ENCODE measurements around the gene ARHGAP25.

Gene ARHGAP25

GRCh38 chr2:68716604-68717304, 17.9 kb upstream of the ARHGAP25 start:
- no peak for DNase-seq
- intact Hi-C loops (cut with DNase I): no loop called here

DNA sequence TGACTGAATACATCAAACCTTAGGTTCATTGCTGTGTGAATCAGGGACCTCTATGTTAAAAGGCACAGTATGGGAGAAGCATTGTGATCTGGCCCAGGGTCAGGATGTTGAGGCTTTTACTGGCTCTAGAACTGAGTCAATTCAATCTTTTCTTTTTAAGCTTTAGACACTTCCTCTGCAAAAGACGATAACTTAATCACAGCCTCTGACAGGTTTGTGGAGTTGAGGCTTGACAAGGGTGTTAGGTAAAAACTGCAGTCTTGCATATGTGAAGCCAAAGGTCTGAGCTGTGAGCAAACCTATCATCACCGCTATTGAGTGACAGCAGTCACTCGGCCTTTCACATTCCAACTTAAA, 17.3 kb upstream of the ARHGAP25 start:
- no peak for DNase-seq
- intact Hi-C loops (cut with DNase I): no loop called here

DNA sequence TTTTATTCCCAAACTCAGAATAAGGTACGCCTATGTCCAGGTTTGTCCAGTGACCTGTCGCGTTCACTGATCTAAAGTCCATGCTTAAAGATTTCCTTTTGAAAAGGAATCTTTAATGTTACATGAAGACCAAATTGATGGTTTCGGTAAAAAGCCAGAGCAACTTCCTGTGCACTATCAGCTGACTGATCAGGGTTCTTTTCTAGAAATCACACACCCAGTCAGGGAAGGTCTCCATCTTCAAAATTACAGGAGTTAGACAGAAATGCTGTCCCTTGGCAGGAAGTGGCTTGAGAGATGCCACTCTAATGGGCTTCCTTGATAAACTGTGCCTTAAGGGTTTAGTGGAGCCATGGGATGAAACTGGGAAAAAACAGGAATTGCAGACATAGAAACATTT, 14.7 kb upstream of the ARHGAP25 start:
- DNase-seq: no peak
- intact Hi-C loops (cut with DNase I): no loop called here

- intact Hi-C loops (cut with DNase I): no loop called here
- no peak for DNase-seq
Measured at GRCh38 chr2:68720665-68721064, 13.9 kb upstream of the ARHGAP25 start.

DNA sequence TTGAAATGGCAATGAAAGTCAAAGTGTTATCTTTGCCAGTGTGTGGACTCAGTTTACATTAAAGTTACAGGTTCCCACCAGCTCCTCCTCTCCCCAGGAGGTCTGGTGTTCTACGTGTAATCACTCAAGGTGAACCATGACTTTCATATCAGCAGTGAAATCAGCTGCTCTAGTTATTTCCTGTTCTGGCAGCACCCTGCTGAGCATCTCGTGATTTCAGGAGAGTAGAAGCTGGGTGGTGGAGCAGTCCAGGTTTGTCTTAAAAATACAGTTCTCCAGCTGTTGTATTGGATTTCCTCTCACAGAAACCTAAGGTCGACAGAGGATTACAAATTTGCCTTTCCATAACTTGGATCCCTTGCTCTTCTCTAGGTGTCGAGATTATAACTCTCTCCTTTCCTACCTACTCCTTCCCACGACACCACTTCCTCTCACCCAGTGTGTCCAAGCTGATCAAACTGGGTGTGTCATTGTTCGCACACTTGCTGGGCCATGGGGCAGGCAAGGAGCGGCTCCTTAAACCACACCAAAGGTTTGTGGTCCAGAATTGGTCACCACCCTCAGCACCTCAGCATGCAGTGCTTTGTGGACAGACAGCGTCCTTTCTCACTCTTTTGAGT, 13.0 kb upstream of the ARHGAP25 start:
- DNase-seq: no peak
- intact Hi-C loops (cut with DNase I): no loop called here

DNA sequence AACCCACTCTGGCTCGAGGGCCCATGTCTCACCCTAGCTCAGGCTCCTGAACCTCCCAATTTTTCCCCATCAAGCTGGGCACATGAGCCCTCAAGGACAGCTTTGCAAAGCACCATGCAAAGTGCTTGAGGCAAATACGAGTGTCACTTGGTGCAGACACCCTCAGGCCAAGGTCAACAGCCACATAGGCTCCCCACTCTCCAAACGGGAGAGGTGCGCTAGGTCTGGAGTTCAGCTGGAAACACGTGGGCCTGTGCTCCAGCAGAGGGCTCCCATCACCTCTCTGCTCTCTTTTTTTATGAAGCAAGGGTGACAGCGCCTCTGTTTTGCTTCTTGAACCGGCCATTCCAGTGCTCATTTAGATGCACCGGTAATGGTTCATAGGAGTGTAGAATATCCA, 11.9 kb upstream of the ARHGAP25 start:
- no peak for DNase-seq
- intact Hi-C loops (cut with DNase I): no loop called here

DNA sequence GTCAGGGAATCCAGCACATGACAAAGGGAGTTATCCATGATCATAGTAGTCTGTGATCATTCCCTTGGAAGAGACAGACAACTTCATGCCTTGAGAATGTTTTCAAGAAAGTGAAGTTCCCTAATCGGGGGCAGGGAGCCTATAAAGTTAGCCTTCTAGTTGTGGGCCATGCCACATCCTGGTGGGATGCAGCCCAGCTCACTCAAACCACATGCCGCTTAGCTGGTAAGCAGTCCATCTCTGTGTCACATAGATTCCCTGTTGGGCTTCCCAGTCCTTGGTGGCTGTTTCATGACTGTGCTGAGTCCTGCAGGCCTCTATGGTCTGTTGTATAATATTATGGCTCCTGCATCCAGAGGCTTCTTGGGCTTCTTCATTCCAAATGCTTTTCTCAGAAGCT, 11.4 kb upstream of the ARHGAP25 start:
- no peak for DNase-seq
- intact Hi-C loops (cut with DNase I): no loop called here

GRCh38 chr2:68726100-68726499, 8.5 kb upstream of the ARHGAP25 start:
- no peak for DNase-seq
- intact Hi-C loops (cut with DNase I): no loop called here

- DNase-seq: peak in 10 of 42 donors; percentile 11 to 56 (median 24)
- intact Hi-C loops (cut with DNase I): no loop called here
Measured at GRCh38 chr2:68726608-68727367, 7.8 kb upstream of the ARHGAP25 start.

GRCh38 chr2:68727683-68728375, 6.8 kb upstream of the ARHGAP25 start:
- no peak for DNase-seq
- intact Hi-C loops (cut with DNase I): no loop called here

- no peak for DNase-seq
- intact Hi-C loops (cut with DNase I): no loop called here
Measured at GRCh38 chr2:68730828-68731227, 3.8 kb upstream of the ARHGAP25 start.

DNA sequence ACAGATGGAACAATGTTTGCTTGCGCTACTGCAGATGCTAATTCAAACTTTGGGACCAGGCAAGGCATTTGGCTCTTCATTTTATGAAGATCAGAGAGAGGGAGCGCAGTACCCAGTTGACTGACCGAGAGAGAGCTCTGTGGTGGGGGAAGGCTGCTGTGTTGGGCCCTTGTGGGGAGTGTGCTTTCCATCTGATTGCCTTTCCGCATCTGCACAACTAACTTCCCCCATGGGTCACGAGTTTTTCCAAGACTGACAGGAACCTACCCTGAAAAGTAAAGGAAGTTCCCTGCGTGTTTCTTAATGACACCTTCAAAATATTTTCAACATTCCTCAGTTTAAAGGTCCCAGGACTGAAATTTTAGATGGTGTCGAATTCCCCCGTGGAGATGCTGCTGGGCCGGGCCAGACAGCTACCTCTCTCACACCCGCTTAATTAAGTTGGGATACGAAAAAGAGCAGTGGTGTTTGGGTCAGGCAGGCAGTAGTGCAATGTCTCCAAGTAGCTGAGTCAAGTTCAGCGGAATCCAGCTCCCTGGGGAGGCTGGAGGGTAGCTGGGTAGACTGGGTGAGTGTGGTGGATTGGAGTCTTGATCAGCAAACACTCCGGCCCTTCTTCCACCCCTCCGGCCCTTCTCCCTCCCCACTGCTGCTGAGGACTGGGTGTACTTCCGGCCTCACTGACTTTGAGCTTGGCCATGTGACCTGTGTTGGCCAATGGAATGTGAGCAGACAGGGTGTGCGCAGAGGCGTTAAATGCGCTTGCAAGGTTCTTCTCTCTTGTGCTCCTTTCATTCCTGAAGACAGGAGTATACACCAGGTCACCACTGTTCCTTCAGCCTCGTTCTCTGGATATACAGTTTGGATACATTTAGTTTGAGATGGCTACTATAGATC, 2.3 kb upstream of the ARHGAP25 start:
- intact Hi-C loops (cut with DNase I): no loop called here
- peak in 12 of 42 donors; percentile 17 to 60 (median 34) for DNase-seq

- intact Hi-C loops (cut with DNase I): no loop called here
- DNase-seq: no peak
Measured at GRCh38 chr2:68733365-68733764, 1.2 kb upstream of the ARHGAP25 start.

DNA sequence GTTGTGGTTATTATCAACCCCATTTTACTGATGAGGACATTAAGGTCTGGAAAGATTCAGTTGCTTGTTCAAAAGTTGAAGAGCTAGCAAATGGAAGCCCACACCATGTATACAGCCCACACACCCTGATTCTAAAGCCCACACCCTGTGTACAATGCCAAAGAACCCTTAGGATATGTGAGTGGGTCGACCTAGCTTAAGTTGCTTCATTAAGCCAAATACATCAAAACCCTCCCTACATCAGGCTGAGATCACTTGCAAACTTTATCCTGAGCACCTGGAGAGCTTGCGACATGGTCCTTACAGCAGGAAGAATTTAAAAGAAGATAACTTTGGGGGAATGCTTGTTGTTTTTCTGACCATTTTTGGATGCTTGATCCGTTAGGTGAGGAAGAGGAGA, 435 bp upstream of the ARHGAP25 start:
- intact Hi-C loops (cut with DNase I): no loop called here
- peak in 1 of 42 donors; percentile 12 for DNase-seq

- DNase-seq: no peak
- intact Hi-C loops (cut with DNase I): no loop called here
Measured at GRCh38 chr2:68736086-68736485, 1.5 kb downstream of the ARHGAP25 start.

DNA sequence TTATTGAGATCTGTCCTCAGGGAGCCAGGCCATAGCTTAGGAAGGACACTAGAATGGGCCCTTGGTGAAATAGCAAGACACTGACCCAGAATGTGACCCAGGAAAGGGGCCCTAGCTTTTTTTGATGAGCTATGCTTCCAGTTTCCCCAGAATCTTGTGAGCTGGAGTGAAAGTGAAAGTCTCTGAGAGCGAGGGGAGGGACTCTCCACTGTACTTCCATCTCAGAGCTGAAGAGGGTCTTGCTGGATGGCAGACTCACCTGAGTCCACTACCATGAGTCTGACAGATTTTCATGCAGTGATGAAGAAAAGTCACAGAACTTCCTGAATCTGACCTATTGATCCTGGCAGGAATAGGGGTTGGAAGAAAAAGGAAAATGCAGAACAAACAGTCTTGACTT, 3.1 kb downstream of the ARHGAP25 start:
- DNase-seq: peak in 6 of 42 donors; percentile 9 to 26 (median 18)
- intact Hi-C loops (cut with DNase I): no loop called here

DNA sequence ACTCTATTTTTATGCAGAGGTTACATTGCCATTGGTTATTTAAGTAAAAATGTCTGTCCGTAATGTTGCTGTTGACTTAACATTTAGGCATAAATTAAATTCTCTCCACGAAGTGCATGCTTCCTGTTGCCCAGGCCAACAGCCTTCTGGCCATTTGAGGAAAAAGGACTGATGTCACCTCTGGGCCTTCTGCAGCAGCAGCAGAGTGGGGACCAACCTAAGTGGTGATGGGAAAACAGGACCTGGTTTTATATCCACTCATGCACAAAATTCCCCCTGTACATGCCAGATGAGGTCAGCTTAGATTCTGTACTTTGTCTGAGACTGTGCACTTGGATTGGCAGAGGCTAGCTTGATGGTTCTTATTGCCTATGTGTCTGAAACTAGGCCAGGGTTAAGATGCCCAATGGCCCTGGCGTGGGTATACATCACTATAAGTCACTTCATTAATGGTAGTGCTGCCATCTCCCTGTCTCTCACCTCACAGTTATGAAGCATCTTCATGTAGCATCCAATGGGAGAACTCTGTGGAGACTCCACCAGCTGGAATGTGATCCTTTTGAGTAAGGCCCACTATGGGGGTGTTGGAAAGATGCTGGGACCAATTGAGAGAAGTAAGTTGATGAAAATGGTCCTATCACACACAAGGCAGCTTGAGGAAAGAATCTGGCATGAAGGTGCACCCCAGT, 4.4 kb downstream of the ARHGAP25 start:
- DNase-seq: no peak
- intact Hi-C loops (cut with DNase I): no loop called here

Data from head of caudate nucleus (tissue), 42 donors.